Nephron progenitor cell (in vitro differentiated cells): ENCODE results near the gene BBX.

Source experiments
- DNase-seq: peaks from one replicate; pipeline ENCODE4 v3.0.0; 2021
- H3K27ac Mint-ChIP-seq: 2 replicates; pipeline ENCODE4 v1.8.0; 2021; ENCODE audit warnings: mild to moderate bottlenecking, moderate library complexity, mixed read lengths
- H3K27me3 Mint-ChIP-seq: 2 replicates; pipeline ENCODE4 v1.8.0; 2021; ENCODE audit warnings: mild to moderate bottlenecking, low read depth, mixed read lengths; ENCODE audit not compliant: poor library complexity
- H3K36me3 Mint-ChIP-seq: 2 replicates; pipeline ENCODE4 v1.8.0; 2021; ENCODE audit warnings: low read depth, mixed read lengths
- H3K4me1 Mint-ChIP-seq: 2 replicates; pipeline ENCODE4 v1.8.0; 2021; ENCODE audit warnings: mixed read lengths
- H3K4me3 Mint-ChIP-seq: 2 replicates; pipeline ENCODE4 v1.8.0; 2021; ENCODE audit warnings: mild to moderate bottlenecking, moderate library complexity, mixed read lengths
- H3K9me3 Mint-ChIP-seq: 2 replicates; pipeline ENCODE4 v1.8.0; 2021; ENCODE audit warnings: mild to moderate bottlenecking, moderate library complexity, mixed read lengths
- CTCF ChIP-seq: fragments of 200-600 bp; sonication (generic); IDR thresholded peaks from 2 replicates; pipeline ENCODE4 v1.5.0; 2021; ENCODE audit warnings: antibody characterized with exemption

BBX gene

GRCh38 chr3:107837895-107838612 lies 315.3 kb downstream of the BBX start:
- no peaks in the 10 kb centered on the region for H3K9me3 Mint-ChIP-seq
- no peak overlapping the region for H3K4me3 Mint-ChIP-seq
- no peak for DNase-seq
- H3K27ac Mint-ChIP-seq = no peak overlapping the region
- H3K36me3 Mint-ChIP-seq = no peaks in the 10 kb centered on the region
- H3K4me1 Mint-ChIP-seq = peaks cover 8% of the 10 kb centered on the region
- no peak for TF ChIP-seq CTCF
- H3K27me3 Mint-ChIP-seq = peaks cover 3% of the 10 kb centered on the region

- no peak for DNase-seq
- no peak for TF ChIP-seq CTCF
- peaks cover 4% of the 10 kb centered on the region for H3K27me3 Mint-ChIP-seq
- no peaks in the 10 kb centered on the region for H3K9me3 Mint-ChIP-seq
- H3K27ac Mint-ChIP-seq = no peak overlapping the region
- H3K4me1 Mint-ChIP-seq = peaks cover 11% of the 10 kb centered on the region
- H3K4me3 Mint-ChIP-seq = no peak overlapping the region
- no peaks in the 10 kb centered on the region for H3K36me3 Mint-ChIP-seq
These were observed 319.1 kb downstream of the BBX start for GRCh38 chr3:107841831-107842230.

DNA sequence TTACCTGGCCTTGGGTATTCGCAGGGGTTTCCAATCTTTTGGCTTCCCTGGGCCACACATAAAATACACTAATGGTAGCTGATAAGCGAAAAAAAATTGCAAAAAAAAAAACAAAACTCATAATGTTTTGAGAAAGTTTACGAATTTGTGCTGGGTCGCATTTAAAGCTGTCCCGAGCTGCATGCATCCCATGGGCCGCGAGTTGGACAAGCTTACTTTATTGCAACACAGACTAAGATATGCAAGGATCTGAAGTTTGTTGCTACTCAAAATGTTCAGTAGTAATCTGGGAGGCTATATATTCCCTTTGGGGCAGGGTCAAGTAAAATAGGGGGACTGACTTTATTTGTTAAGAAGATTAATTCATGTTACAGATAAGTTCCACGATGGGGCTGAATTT lies 320.2 kb downstream of the BBX start:
- DNase-seq = no peak
- H3K9me3 Mint-ChIP-seq = no peaks in the 10 kb centered on the region
- no peak for TF ChIP-seq CTCF
- peaks cover 4% of the 10 kb centered on the region for H3K27me3 Mint-ChIP-seq
- no peaks in the 10 kb centered on the region for H3K36me3 Mint-ChIP-seq
- no peak overlapping the region for H3K4me3 Mint-ChIP-seq
- peaks cover 11% of the 10 kb centered on the region for H3K4me1 Mint-ChIP-seq
- no peak overlapping the region for H3K27ac Mint-ChIP-seq

DNA sequence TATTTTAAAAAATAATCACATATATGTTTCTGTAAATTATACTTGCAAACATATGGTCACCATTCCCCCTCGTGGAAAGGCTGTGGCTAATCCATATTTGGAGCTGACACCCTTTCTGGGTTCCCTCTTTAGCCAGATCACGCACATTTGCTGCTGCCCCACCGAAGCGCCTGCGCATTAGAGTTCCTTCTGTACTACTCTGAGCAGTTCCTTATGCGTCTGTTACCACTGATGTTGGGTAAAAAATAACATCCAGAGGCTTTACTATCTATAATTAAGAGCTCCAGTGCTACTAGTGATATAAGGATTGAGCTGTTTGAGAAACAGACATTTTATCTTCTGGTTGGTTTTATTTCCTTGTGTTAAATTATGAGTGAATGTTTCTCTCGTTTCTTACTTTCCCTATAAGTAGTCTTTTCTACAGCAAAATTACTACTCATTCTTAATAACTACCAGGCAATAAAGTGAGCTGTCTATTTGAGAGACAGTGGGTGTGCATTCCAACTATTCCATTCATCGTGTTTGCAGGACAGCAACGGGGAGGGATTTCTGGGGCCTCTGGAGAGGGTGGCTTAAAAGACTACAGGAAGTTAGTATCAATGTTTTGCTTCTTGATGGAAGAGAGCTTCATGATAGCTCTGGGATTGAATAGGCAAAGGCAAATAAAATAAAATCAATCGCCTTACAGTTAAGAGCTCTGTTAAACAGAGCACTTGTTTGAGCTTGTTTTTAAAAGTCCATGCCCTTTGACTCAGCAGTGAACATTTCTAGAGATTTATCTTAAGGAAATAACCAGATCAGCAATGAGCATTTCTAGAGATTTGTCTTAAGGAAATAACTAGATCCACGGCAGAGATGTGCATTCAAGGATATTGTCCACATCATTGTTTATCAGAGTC lies 322.9 kb downstream of the BBX start:
- H3K27me3 Mint-ChIP-seq = peaks cover 10% of the 10 kb centered on the region
- H3K9me3 Mint-ChIP-seq = peaks cover under 1% of the 10 kb centered on the region
- no peak for DNase-seq
- peak overlapping the region; percentile 16 for H3K27ac Mint-ChIP-seq
- no peak for TF ChIP-seq CTCF
- H3K4me3 Mint-ChIP-seq = no peak overlapping the region
- H3K4me1 Mint-ChIP-seq = peaks cover 11% of the 10 kb centered on the region
- H3K36me3 Mint-ChIP-seq = no peaks in the 10 kb centered on the region

DNA sequence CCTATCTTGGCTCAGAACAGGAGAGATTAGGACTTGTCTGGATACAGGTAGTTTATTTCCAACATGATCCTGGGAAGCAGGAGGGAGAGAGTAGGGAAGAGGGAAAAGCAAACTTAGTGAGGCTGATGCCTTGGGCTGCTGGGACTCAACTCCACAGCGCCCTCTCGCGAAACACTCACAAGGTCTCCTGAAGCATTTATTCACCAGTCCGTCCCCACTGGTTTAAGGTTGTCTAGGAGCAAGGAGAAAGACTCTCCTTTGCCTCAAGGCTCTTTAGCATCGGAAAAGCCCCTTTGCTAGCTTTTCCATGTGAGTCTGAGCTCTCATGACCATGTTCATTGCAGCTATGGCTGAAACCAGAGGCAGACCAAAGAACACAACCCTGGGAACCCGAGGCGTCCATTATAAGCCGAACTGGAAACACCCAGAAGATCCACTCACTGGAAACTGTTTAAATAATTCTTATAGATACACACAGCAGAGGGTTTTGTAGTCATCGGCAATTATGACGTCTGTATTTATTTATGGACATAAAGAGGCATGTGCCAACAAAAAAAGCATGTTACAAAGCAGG lies 323.6 kb downstream of the BBX start:
- H3K4me3 Mint-ChIP-seq = no peak overlapping the region
- H3K4me1 Mint-ChIP-seq = peaks cover 11% of the 10 kb centered on the region
- DNase-seq = peak; percentile 81
- peak; percentile 72 for TF ChIP-seq CTCF
- peaks cover 12% of the 10 kb centered on the region for H3K27me3 Mint-ChIP-seq
- H3K27ac Mint-ChIP-seq = no peak overlapping the region
- peaks cover 5% of the 10 kb centered on the region for H3K9me3 Mint-ChIP-seq
- no peaks in the 10 kb centered on the region for H3K36me3 Mint-ChIP-seq
